ENCODE results near the gene DXO.
"Not testable (repeated sequence)": the region's sequence is repeated elsewhere in the genome, so short reads cannot be mapped to it uniquely, and the experiment has no call there.

Gene DXO

GRCh38 chr6:31956796-31957195 lies 15.1 kb downstream of the DXO start:
- no peak for DNase-seq

GRCh38 chr6:31954511-31954910 lies 17.4 kb downstream of the DXO start:
- no peak for DNase-seq

- no peak for DNase-seq
These were observed 19.0 kb downstream of the DXO start for GRCh38 chr6:31952890-31953289.

- no peak for DNase-seq
These were observed 19.7 kb downstream of the DXO start for GRCh38 chr6:31952140-31952805.

GRCh38 chr6:31949926-31950548 lies 21.9 kb downstream of the DXO start:
- no peak for DNase-seq

GRCh38 chr6:31948753-31949413 lies 23.1 kb downstream of the DXO start:
- no peak for DNase-seq

GRCh38 chr6:31948306-31948705 lies 23.6 kb downstream of the DXO start:
- DNase-seq, result no peak

GRCh38 chr6:31947864-31948263 lies 24.1 kb downstream of the DXO start:
- DNase-seq, result no peak

- no peak for DNase-seq
These were observed 24.8 kb downstream of the DXO start for GRCh38 chr6:31947070-31947675.

- no peak for DNase-seq
These were observed 25.5 kb downstream of the DXO start for GRCh38 chr6:31946370-31946885.

- no peak for DNase-seq
These were observed 26.2 kb downstream of the DXO start, which contains the start of gene CFB for GRCh38 chr6:31945507-31946369. Gene CFB, plus strand, starts transcription at chr6:31946095. Its CDS starts 127 bp downstream, at chr6:31946222.

GRCh38 chr6:31945154-31945506 lies 26.8 kb downstream of the DXO start:
- DNase-seq, result no peak

GRCh38 chr6:31943742-31944141 lies 28.2 kb downstream of the DXO start:
- DNase-seq, result no peak

- DNase-seq, result no peak
These were observed 31.7 kb downstream of the DXO start for GRCh38 chr6:31940256-31940664.

- no peak for DNase-seq
These were observed 36.1 kb downstream of the DXO start for GRCh38 chr6:31935823-31936222.

- DNase-seq, result no peak
These were observed 36.9 kb downstream of the DXO start for GRCh38 chr6:31935021-31935420.

GRCh38 chr6:31933537-31933936 lies 38.4 kb downstream of the DXO start:
- DNase-seq, result no peak

GRCh38 chr6:31932137-31932536 lies 39.8 kb downstream of the DXO start:
- DNase-seq, result not testable (repeated sequence)

GRCh38 chr6:31930962-31931361 lies 41.0 kb downstream of the DXO start:
- DNase-seq, result no peak

- no peak for DNase-seq
These were observed 43.3 kb downstream of the DXO start for GRCh38 chr6:31928672-31928939.

GRCh38 chr6:31927863-31928671 lies 43.9 kb downstream of the DXO start:
- no peak for DNase-seq

GRCh38 chr6:31927242-31927862 lies 44.6 kb downstream of the DXO start, which contains the start of gene C2:
Gene C2, plus strand, starts transcription at chr6:31927717. Its CDS starts 36 bp downstream, at chr6:31927753.
- DNase-seq, result no peak

Data from NCI-H524 treated with DMSO at 0.1 percent for 48 hours (cell line).